GM19023 (cell line): ENCODE data around the gene NRXN3.
"Not testable (repeated sequence)": the region's sequence is repeated elsewhere in the genome, so short reads cannot be mapped to it uniquely, and the experiment has no call there.

ENCODE experiments used
- ATAC-seq: cut with Tn5 transposase; IDR thresholded peaks from one replicate; pipeline ENCODE4 v1.9.1; 2021; ENCODE audit warnings: mild to moderate bottlenecking, moderate library complexity; ENCODE audit not compliant: unreplicated experiment

Gene NRXN3

GRCh38 chr14:78566026-78566858, 396.1 kb downstream of the NRXN3 start:
- peak; percentile 88 for ATAC-seq

GRCh38 chr14:78566859-78567172, 396.6 kb downstream of the NRXN3 start:
- ATAC-seq: peak; percentile 12

GRCh38 chr14:78567343-78567742, 397.2 kb downstream of the NRXN3 start:
- ATAC-seq: no peak

- ATAC-seq: not testable (repeated sequence)
Observed at GRCh38 chr14:78573736-78574135, 403.6 kb downstream of the NRXN3 start.

- no peak for ATAC-seq
Observed at GRCh38 chr14:78576437-78577166, 406.4 kb downstream of the NRXN3 start.

- ATAC-seq: no peak
Observed at GRCh38 chr14:78581229-78581628, 411.1 kb downstream of the NRXN3 start.

- no peak for ATAC-seq
Observed at GRCh38 chr14:78586681-78587080, 416.5 kb downstream of the NRXN3 start.

- ATAC-seq: no peak
Observed at GRCh38 chr14:78588906-78589305, 418.7 kb downstream of the NRXN3 start.

GRCh38 chr14:78592616-78593219, 422.5 kb downstream of the NRXN3 start:
- ATAC-seq: no peak

- ATAC-seq: no peak
Observed at GRCh38 chr14:78593949-78594348, 423.8 kb downstream of the NRXN3 start.

- no peak for ATAC-seq
Observed at GRCh38 chr14:78595797-78596196, 425.6 kb downstream of the NRXN3 start.

- peak; percentile 96 for ATAC-seq
Observed at GRCh38 chr14:78598046-78598920, 428.1 kb downstream of the NRXN3 start.

GRCh38 chr14:78605025-78605762, 435.0 kb downstream of the NRXN3 start:
- no peak for ATAC-seq

- ATAC-seq: no peak
Observed at GRCh38 chr14:78605897-78606500, 435.8 kb downstream of the NRXN3 start.

- ATAC-seq: no peak
Observed at GRCh38 chr14:78608998-78609787, 439.0 kb downstream of the NRXN3 start.

GRCh38 chr14:78610994-78611393, 440.8 kb downstream of the NRXN3 start:
- no peak for ATAC-seq

- no peak for ATAC-seq
Observed at GRCh38 chr14:78611796-78612571, 441.8 kb downstream of the NRXN3 start.

GRCh38 chr14:78612666-78613065, 442.5 kb downstream of the NRXN3 start:
- ATAC-seq: no peak
